Left lobe of liver (tissue), 2 donors: ENCODE measurements around the gene FOXO1. TPM values are rescaled to one million over a fixed set of nuclear protein-coding genes. Genes with fewer than 3 reads are reported as not detected.

Source experiments
- ATAC-seq: fragments of 200-7000 bp; cut with Tn5 transposase; one replicate; pipeline ENCODE4 v1.9.1; 2020; ENCODE audit warnings: mild to moderate bottlenecking, moderate library complexity
- DNase-seq: peaks from one replicate; pipeline ENCODE4 v3.0.0-alpha.2; 2020; ENCODE audit warnings: low spot score
- total RNA-seq: library from RNA; stranded (reverse); gene quantifications from one replicate; pipeline ENCODE4 v1.2.1, GENCODE V29; 2021
- donor health status: DM: no; HTN: no; CAD: no; lungs with moderate emphysema.
- donor health status: DM: no; HTN: yes; CAD: no.

The FOXO1 gene
- total RNA-seq, 1 donor from 2014 or later = 13.3 TPM

DNA sequence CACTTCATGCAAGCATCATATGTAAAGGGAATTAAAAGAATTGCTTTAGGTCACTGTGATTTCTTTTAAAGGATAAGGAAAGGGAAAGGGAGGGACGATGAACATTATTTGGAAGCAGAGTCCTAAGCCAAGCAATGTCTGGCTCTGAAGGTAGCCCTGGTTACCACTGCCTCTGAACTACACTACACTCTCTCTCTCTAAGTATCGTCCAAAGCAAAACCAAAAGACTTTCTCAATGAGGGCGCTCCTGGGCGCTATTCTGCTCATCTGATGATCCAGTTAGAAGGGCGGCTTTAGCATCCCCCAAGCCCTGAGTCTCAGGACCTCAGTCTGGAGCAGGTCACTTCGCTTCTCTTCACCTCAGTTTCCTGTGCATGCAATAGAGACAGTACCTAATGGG is 26.2 kb downstream of the FOXO1 start:
- ATAC-seq = peak; percentile 37
- DNase-seq = no peak

DNA sequence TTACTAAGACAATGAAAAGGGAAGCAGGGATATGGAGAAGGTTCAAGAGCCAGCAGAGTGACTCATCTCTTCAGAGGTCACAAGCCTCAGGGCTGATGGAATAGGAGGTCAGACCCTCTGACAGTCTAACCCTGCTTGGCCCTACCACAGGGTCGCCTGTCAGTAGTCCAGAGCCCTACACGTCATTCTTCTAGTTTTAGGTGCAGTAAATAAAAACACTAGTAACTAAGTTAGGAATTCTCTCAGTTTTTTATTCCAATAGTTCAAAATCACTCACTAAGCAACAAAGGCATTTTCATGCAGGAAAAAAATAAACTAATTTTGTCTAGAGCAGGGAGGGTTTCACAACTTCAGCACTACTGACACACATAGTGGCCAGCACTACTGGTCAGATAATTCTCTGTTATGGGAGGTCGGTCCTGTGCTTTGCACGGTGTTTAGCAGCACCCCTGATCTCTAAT is 27.2 kb downstream of the FOXO1 start:
- no peak for DNase-seq

DNA sequence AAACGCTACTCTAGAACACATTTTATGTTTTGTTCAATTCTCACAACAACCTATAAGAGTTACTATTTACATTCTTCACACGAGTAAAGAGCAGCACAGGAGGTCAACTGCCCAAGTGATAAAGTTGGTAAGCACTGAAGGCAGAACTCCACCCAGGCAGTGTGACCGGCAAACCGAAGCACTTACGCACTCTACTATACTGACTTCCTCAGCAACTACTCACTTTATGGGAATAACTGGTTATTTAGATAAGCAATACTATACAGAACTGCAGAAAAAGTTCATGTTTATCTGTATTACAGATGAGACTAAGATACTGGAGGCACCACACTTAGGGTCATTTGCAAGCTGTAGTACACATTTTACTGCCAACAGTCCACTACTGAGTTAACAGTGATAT is 28.8 kb downstream of the FOXO1 start:
- ATAC-seq (peak; percentile 50), DNase-seq (no peak)

More for the DNA sequence above, 27.2 kb downstream of the FOXO1 start:
- peak; percentile 74 for ATAC-seq

DNA sequence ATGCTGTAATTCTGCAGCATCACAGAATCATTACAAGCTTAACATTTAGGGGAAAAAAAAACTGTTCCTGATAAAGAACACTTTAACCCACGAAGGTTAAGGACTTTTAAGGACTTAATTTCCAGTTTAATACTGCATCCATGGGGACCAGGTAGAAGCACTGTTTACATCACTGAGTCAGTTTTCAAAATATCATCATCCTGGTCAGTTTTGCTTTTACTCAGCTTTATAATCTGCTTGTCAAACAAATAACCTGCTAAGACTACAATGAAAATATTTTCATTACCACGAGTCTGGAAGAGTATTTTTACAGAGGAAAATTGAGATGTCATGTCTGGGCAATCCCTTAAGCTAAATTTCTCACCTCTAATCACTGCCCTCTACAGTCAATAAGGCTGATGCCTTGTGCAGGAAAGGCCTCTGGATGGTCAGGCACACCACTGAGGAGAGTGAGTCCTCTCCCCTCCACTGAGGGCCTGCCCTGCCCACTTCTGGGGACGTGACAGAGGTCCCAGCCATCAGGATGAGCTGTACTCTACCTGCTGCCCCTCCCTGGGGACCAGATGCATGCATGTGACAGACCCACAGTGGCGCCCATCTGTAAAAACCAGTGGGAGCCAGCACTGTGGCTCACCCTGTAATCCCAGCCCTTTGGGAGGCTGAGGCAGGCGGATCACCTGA is 31.0 kb downstream of the FOXO1 start:
- no peak for DNase-seq

DNA sequence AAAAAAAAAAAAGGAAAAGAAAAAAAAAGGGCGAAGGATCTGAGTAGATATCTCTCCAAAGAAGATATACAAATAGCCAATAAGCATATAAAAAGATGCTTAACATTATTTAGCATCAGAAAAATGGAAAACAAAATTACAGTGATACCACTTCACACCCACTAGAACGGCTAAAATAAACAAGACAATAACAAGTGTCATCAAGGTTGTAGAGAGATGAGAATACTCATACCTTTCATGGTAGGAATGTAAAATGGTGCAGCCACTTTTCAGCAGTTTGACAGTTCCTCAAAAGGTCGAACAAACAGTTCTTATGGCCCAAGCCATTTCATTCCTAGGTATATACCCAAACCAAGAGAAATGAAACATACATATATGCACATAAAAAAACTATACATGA is 33.5 kb downstream of the FOXO1 start:
- ATAC-seq (no peak), DNase-seq (no peak)

More for the DNA sequence above, 31.0 kb downstream of the FOXO1 start:
- peak; percentile 11 for ATAC-seq

DNA sequence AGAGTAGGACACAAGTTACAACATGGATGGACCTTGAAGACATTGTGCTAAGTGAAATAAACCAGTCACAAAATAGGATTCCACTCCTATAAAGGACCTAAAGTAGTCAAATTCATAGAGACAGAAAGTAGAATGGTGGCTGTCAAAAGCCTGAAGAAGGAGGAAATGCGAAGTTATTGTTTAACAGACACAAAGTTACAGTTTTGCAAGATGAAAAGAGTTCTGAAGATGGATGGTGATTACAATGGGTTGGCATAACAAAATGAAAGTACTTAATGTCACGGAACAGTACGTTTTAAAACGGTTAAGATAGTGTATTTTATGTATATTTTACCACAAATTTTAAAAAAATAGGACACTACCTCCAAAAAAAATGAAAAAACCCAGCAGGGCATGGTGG is 34.8 kb downstream of the FOXO1 start:
- DNase-seq (no peak), ATAC-seq (no peak)

DNA sequence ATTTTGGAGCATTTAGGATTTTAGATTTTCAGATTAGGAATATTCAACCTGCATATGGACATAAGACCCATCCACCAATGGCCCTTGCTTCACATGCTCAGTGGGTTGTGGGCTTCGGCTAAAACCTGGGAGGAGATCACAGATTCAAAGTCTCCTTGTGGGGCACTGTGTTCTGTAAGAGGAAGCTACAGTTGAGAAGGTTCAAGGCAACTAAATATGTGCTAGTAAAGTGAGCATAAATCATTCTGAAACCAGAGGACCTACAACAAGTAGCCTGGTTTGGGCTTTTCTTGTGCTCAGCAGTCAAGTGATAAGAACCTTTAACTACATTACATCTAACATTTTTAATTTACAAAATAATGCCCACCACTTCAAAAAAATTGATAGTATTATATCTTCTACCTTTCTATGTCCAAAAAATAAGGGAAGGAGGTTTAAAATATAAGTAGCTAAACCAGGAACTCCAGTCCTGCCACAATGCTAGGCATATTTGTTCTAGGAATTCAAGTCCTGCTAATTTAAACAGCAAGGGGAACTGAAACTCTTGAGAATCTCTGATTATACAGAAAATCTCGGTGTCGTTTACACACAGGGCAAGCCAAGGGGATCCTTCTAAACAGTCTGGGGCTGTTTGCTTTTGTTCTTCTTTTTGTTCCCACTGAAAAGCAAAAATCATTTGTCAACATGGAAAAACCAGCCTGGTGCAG is 36.6 kb downstream of the FOXO1 start:
- ATAC-seq = peak; percentile 14
- no peak for DNase-seq

DNA sequence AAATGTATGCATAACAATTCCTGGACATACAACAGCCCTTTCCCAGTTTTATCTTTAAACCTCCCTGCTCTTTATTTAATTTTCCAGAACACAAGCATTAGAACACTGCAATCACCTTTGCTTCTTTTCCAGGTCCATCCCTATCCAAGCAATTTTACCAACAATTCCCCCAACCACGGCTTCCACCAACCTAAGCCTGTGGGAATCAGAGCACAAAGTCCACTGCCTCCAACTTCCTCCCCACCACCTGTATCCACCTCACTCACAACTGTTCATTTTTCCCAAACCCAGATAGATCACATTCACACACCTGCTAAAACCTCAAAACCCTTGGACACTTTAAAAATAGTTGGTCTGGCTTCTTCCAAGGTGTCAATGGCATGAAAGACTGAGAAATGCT is 39.5 kb downstream of the FOXO1 start:
- DNase-seq = no peak
- peak; percentile 72 for ATAC-seq

DNA sequence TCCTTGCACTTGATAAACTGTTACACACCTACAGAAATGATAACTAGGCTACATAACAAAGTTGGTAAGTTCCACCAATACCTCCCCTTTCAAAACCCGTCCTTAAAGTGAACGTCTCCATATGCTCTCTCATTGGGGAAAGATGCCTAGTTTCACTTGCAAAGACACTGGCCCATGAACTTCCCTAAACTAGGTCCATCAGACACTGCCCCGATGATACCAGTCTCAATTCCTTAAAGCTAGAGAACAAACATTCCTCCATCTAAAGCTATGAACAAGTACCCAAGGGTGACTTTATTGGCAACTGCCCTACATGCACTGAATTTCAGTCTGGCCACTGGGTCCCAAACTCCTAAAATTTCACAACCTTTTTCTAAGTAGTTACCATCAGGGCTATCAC is 39.9 kb downstream of the FOXO1 start:
- peak; percentile 21 for ATAC-seq

DNA sequence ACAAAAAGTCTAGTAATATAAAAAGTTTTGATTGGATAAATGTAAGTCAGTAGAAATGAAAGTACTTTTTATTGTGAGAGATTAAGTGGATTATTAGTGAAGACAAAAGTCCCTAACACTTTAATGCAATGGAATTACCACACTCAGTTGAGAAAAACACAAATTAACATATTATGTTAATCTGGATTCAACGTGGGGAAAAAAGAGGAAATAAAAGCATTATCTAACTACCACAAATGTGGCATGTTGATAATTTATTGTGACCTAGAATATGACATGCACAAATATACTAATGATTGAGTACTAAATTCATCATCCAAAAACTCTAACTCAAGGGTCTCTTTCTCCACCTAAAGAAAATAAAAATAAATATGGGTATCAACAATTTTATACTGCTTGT is 41.5 kb downstream of the FOXO1 start:
- DNase-seq (no peak), ATAC-seq (no peak)

More for the DNA sequence above, 39.9 kb downstream of the FOXO1 start:
- DNase-seq = no peak

DNA sequence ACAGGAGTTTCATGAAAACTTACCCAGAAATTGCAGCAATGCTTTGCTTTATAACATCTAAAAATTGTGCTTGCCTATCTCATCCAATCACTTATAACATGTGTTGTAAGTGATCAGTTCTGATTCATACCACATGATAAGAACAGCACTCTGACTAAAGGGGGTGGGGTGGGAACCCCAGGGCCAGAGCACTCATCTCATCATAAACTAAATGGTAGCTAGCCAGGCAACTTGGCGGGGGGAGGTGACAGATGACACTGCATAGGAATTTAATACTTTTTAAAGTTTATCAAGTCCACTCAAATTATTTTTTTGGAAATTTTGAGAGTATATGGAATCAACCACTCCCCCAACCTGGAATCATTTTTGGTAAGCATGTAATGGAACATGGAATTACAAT is 42.1 kb downstream of the FOXO1 start:
- DNase-seq = no peak
- no peak for ATAC-seq

DNA sequence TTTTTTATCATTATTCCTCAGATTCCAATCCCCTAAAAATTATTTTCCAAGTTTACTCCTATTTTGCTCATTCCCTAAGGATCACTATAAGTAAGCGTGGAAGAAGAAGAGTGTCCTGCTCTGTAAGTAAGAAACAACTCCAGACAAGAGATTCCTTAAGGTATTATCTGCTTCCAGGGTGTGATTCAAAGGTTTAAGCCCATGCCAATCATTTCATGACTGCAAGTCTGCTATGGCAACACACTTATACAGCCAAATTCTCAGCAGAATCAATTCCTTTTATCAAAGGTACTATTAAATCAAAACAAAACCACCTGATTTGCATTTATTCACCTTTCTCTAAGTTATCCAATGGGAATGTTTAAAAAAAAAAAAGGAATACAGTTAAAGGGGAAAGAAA is 43.7 kb downstream of the FOXO1 start:
- no peak for ATAC-seq
- no peak for DNase-seq

DNA sequence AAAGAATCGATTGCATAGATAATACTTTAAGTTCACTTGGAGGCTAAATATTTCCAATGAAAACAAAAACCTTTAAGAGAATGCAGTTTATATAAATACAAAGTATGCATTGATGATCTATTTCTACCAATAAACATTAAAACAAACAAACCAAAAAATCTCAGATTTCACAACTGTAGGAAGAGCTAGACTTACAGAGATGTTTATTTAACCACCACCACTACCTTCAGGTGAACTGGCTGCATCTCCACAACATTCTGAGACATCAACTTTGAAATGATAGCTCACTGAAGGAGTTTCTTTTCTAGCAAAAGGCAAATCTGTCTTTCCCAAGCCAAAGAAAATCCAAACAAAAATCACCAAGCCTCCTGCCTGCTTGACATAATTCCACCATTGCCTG is 44.2 kb downstream of the FOXO1 start:
- ATAC-seq = no peak
- DNase-seq = no peak

DNA sequence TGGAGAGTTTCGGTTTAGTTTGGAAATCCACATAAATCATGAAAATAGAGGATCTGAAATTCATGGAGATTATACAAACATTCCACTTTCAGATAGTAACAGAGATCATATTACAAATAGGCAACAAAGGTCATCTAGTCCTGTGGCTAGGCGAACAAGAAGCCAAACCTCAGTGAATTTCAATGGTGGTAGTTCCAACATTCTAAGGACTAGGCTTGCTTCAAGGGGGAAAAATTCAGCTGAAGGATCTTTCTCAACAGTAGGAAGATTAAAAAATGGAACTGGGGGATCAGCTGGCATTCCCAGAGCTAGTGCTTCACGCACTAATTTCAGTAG is 47.0 kb downstream of the FOXO1 start:
- DNase-seq = no peak
- peak; percentile 81 for ATAC-seq

DNA sequence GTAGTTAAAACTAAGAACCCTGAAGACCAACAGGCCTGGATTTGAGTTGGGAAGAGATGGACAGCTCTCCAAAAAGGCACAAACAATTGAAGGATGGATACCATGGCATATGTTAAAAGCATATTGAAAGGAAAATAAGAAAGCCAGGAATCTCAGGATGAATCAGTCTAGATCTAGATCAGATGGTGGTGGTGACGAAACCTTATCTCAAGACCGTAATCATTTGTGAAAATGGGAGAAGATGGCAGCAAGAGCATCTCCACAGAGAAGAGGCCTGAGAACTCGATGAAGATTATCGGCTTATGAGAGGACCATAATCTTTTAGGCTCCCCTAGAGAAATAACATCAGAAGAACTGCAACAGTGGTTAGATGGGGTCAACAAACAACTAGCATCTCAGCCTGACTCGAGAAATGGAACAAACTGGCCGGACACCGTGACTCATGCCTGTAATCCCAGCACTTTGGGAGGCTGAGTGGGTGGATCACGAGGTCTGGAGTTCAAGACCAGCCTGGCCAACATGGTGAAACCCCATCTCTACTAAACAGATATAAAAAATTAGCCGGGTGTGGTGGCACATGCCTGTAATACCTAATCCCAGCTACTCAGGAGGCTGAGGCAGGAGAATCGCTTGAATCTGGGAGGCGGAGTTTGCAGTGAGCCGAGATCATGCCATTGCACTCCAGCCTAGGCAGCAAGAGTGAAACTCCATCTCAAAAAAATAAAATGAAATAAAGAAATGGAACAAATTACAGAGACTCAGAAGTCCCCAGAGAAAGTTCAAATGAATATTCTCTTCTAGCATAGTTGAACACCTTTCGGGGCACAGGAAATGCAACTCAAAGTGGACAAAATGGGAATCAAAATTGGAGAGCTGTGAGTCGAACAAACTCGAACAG is 47.6 kb downstream of the FOXO1 start:
- no peak for DNase-seq
- ATAC-seq = no peak

DNA sequence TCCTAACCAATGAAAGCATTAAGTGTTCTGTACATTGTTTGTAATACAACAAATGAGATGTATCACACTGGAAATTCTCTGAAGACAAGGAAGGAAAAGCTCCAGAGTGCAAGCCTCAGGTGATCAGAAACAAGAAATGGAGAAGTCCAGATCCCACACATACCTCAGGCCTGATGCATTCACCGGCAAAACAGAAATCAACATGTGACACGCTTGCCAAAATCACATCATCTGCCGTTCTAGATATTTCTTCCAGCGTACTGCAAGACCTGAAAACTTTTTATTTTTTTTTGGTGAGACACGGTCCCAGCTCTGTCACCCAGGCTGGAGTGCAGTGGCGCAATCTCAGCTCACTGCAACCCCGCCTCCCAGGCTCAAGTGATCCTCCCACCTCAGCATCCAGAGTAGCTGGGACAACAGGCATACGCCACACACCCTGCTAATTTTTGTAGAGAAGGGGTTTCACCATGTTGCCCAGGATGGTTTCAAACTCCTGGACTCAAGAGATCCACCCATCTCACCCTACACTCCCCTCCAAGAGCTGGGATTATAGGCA is 48.6 kb downstream of the FOXO1 start:
- DNase-seq = no peak

DNA sequence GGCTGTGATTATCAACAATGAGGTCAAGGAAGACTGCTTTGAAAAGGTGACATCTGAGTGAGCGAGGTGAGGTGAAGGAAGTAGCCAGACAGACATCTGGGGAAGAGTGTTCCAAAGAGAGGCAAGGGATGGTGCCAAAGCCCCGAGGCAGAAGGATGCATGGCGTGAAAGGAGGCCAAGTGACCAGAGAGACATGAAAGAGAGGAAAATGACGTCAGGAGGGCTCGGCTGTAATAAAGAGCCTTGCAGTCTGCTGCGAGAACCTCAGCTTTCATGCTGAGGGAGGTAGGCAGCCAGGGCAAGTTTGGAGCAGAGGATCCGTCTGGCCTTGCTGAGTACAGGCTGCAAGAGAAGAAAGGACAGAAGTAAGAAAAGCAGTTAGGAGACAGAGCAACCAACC is 50.8 kb downstream of the FOXO1 start:
- ATAC-seq (no peak), DNase-seq (no peak)

More for the DNA sequence above, 48.6 kb downstream of the FOXO1 start:
- ATAC-seq = peak; percentile 54

DNA sequence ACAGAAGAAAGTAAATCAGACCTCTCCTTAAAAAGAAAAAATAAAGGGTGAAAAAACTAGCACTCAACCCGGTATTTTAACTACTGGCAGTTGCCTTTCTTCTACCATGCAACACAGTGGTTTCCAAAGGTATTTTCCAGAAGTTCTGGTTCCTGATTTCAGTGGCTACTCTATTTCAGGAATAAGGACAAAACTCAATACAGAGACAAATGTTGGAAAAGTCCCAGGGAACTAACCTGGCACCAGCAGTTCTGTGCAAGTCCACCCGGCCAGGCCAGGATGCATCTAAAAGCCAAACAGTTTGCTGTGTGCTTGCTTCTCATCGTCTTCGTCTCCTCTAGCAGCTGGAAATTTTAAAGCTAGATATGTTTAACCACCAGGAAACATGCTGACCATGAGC is 52.5 kb downstream of the FOXO1 start:
- ATAC-seq = peak; percentile 78
- peak; percentile 57 for DNase-seq

DNA sequence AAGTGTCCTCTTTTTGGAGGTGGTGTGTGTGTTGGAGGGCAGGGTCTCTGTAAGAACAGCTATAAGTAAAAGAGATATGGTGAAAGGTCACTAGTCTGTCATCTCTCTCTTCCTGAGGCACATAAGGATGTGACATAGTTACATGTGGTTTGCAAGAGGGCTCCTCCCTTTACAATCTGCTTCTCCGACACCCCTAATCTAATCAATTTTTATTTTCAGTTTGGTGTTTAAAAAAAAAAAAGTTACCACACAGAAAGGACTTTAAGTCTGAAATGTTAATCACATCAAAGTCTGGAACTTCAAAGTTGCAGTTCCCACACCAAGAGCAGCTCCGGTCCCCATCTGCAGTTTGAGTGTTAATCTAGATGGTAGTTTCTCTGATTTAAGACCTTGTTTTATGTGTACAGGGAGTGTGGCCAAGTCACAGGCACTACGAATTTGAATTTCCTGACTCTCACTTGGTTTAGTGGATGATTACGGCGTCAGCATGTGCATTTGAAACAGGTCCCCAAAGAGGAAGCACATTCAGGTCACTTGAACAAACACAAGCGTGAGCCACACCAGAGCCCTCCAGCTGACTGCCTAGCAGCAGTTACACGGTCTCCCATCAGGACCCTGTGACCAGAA is 53.1 kb downstream of the FOXO1 start:
- ATAC-seq = peak; percentile 43
- no peak for DNase-seq

DNA sequence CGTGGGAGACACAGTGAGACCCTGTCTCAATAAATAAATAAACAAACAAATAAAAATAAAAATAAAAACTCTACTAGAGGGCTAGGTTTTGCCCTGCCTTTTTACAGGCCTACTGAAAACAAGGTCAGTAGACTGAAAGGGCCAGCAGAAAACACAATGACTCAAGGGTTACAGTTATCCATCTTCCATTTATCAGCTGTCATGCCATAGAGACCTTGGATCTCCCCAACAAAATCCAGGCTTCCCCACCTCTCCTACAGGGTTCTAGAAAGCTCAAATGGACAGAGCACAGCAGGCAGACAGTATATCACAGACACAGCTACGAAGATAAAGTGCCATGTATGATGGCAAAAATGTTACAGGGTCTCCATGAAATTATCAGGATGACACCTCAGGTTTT is 54.4 kb downstream of the FOXO1 start:
- no peak for ATAC-seq
- no peak for DNase-seq

DNA sequence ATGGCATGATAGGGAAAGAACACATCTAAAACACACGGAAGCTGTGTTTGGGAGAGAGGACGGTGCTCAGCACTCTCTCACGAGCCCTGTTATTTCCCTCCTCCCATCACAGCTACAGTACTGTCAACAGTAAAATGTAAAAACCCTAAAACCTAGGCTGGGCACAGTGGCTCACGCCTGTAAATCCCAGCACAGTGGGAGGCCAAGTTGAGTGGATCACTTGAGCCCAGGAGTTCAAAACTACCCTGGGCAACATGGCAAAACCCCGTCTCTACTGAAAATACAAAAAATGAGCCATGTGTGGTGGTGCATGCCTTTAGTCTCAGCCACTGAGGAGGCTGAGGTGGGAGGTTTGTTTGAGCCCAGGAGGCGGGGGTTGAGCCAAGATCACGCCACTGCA is 54.8 kb downstream of the FOXO1 start:
- DNase-seq (no peak), ATAC-seq (no peak)
